Renal cortex interstitium (tissue), 11 donors: Measurements from ENCODE around the gene BBS1. TPM values are rescaled to one million over a fixed set of nuclear protein-coding genes. Genes with fewer than 3 reads are reported as not detected.

Source experiments
- DNase-seq, 11 donors: peaks; one replicate each; pipeline ENCODE4 v3.0.0-alpha.2; 2013; ENCODE audit warnings: low read depth in 9 of 11, low spot score in 4 of 11; ENCODE audit errors: extremely low read depth in 1 of 11
- polyA plus RNA-seq, 3 donors: library from polyadenylated mRNA; unstranded; fragments of 120-200 nt; gene quantifications; one replicate each; pipeline ENCODE4 v1.2.1, GENCODE V29; 2013; ENCODE audit not compliant: insufficient read length in 3 of 3

BBS1 gene
- polyA plus RNA-seq, 3 donors: 71.3 to 92.4 (median 71.7) TPM

DNA sequence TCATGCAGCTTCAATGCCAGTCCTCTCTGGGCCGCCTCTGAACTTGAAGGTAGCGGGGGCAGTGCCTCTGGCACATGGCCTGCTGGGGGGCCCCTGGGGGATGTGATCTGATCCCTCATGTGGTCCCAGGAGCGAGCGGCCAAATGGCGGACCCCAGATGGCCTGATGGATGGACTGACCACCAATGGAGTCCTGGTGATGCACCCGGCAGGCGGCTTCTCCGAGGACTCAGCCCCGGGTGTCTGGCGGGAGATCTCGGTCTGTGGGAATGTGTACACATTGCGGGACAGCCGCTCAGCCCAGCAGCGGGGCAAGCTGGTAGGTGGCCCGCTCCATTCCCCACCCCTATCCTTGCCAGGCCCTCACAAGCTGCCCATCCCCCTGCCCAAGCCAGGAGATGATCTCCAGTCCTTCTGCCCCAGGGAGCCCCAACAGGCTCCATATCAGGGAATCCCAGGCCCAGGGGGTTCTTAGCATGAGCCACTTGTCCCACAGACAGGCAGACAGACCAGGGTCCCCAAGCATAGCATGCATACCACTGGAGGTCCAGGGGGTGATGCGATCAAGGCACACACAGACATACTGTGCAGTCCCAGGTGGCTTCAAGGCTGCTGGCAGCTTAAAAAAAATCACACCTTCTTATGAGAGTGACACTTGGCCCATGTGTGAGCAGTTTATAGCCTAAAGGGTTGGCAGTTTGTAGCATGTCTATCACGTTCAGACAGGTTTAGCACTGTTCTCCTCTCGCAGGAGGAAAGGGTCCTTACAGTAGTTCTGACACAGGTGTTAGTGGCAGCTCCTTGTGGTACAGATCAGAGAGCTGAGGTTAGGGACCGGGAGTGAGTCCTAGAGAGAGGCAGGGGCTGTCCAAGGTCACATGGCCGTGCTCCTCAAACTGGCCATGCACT, 36.6 kb upstream of the BBS1 start:
- no peak for DNase-seq

GRCh38 chr11:66475349-66476172, 34.9 kb upstream of the BBS1 start:
- DNase-seq: no peak

GRCh38 chr11:66476173-66476840, 34.1 kb upstream of the BBS1 start:
- DNase-seq: no peak

- no peak for DNase-seq
Measured at GRCh38 chr11:66476841-66477251, 33.6 kb upstream of the BBS1 start.

DNA sequence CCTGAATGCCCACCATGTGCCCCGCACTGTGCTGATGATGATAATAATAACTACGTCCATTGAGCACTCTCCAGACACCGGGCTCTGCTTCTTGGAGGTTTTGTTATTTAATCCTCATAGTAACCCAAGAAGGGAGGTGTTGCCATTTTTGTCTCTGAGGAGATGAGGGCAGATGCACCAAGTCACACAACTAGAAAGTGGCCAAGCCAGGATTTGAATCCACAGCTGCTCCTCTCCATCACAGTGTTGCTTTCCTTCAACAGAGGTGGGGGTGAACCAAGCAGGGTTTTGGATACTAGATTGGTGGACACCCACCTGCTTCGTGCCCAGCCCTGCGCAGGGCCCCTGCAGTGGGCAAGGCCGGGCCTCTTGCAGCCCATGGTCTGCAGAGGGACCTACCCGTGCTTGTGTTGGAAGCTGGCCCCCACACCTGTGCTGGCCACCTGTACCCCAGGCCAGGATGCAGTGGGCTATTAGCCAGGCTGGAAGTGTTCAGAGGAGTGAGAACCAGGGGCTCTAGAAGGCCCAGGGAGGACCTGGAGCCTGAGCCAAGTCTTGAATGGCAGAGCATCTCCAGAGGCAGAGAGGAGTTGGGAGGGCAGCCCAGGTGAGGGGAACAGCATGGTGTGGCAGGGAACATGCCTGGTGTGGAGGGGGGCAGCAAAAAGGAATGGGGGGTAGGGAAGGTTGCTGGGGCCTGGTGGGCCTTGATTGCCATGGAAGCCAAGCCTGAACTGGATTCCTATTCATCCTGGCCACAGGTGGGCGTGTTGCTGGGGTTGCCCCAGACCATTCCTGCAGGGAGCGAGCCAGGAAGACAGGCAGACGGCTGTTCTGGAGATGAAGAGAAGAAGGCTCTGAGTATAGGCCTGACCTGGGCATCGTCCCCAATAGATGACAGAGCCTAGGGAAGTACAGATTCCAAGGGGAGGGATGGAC, 32.9 kb upstream of the BBS1 start:
- DNase-seq: no peak

DNA sequence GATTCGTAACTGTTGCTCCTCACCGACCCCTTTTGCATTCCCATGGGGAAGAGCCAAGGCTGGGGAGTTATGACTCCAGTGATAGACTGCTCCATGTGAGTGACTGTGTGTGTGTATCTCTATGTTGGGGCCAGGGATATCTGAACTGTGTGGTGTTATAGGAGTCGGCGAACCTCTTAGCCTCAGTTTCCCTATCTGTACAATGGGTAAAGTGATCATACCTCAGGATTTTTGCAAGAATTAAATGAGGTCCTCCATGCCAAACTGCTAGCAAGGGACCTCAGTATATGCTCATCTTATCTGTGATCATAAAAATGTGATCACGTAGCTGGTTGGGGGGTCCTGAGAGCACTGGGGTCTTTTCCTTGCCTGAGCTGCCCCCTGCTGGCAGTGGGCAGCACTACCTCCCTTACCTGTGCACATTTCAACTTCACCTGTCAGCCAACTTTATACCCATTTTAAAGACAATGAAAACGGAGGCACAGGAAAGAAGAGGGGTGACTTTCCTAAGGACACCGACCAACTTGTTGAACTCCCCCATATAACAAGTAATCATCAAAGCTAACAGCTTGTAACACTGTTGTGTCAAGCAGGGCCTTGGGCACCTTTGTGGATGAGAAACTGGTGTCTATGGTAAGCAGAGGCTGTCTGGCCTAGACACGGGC, 31.6 kb upstream of the BBS1 start:
- peak in 1 of 11 donors; percentile 15 for DNase-seq

DNA sequence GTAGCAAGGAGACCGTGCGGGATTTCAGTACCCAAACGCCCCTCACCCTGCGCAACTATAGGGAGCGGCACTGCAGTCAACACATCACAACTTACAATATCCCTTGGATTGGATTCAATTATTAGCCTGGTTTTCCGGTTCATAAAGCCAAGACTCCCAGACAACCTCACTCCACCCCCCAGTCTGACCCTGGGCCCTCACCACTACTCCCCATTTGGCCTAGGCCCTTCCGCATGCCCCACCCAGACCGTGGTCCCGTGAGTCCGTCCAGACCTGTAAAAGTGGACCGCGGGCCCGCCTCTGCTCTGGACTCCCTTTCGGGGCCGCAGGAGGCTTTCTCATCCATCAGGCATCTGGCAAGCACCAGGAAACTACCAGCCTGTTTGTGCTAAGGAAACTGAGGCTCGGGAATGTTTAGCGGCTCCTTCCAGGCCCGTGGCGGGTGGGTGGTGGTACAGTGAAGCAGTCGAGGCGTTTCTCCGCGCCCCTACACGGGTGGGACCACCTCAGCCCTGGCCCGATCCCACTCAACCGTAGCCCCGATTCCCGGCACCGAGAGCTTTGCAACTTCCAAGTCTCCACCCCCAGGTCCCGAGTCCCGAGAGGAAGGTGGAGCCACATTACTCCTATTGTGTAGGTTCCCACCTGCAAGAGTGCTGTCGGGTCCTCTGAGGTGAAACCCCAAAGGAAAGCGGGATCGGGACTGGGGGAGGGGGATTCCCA, 30.9 kb upstream of the BBS1 start:
- peak in 3 of 11 donors; percentile 6 to 45 (median 20) for DNase-seq

DNA sequence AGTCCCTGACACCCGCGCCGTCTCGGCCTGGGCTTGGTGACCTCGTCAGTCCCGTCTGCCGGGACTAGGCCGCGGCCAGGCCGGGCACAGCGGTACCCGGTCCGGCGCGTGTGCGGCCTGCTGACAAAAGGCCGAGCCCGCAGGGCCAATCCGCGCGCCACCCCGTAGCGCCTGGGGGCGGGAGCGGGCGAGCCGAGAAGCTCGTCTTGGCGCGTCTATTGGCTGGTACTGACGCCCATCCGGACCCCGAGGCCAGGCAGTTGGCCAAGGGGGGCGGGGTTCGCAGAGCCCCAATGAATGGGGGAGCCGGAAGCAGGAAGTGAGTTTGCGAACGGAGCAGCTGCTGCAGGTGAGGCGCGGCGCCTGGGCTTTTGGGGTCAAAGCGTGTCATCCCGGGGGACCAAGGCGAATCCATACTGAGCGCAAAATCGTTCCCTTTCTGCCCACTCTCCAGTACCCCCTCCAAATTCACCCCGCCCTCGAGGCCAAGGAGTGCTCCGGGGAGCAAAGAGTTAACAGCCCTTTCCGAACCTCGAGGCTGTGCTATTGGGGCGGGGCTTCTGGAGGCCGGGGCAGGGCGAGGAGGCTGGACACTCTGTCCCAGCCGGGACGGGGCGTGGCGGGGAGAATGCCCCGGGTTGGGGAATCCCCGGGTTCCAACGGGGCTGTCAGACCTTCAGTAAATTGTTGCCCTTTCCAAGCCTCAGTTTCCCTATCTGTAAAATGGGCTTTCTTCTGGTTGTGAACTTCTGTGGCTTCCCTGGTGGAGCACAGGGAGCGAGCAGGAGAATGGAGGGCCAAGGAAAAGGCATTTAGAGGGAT, 30.1 kb upstream of the BBS1 start, which contains the start of gene DPP3:
TSS of gene DPP3 (plus strand) at position 318 of the 822 bp plus-strand sequence. CDS start 1,767 bp downstream, outside the sequence.
- DNase-seq: peak; percentile 82 to 94 (median 90)

- DNase-seq: no peak
Measured at GRCh38 chr11:66484806-66485380, 25.5 kb upstream of the BBS1 start.

- no peak for DNase-seq
Measured at GRCh38 chr11:66488957-66489356, 21.5 kb upstream of the BBS1 start.

DNA sequence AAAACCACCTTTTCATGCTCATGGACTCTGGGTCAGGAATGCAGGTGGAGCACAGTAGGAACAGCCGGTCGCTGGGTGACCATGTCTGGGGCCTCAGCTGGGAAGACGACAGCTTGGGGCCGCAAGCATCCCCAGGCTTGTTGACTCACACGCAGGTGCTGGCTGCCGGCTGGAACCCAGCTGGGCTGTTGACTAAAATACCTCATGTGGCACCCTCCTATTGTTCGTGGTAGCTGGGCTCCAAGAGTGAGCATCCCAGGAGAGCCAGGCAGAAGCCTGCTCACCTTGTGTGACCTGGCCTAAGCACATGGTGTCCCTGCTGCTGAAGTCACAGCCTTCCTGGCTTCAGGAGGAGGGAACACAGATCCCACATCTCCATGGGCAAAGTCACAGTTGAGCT, 20.8 kb upstream of the BBS1 start:
- no peak for DNase-seq

DNA sequence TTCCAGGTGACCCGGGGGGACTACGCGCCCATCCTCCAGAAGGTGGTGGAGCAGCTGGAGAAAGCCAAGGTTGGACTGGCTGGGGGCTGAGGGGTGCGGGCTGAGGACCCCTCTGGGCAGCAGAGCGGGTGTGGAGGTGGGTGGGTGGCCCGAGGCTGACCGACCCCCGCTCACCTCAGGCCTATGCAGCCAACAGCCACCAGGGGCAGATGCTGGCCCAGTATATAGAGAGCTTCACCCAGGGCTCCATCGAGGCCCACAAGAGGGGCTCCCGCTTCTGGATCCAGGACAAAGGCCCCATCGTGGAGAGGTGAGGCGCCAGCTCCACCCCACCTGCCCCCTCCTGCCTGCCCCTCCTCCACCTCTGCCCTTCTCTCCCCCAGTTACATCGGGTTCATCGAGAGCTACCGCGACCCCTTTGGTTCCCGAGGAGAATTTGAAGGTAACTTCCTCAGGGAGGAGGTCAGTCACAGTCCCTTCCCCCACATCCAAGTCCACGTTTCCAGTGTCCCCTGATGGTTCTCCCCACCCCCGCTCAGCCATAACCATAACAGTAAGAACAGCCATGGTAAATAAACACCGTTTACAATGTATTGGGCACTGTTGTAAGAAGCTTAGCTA, 19.0 kb upstream of the BBS1 start:
- no peak for DNase-seq

GRCh38 chr11:66492161-66492865, 18.1 kb upstream of the BBS1 start:
- no peak for DNase-seq

DNA sequence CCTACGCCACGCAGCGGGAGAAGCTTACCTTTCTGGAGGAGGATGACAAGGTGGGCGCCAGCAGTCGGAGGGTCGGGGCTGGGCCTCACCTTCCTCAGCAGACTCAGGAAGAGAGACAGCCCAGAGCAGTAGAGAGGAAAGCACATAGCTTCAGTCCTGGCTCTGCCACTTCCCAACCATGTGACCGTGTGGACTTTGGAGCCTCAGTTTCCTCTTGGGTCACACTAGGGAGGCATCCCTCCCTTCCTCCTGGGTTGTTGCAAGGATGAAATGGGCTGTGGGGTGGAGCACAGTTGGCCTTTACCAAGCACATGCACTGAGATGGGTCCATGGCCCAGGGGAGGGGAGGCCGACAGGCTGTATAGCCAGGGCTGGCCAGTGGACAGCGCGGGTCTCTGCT, 17.3 kb upstream of the BBS1 start:
- no peak for DNase-seq

GRCh38 chr11:66494458-66494857, 16.0 kb upstream of the BBS1 start:
- no peak for DNase-seq
